GM13977 (cell line): ENCODE results near the gene LCE1A.

Source experiments
- DNase-seq: peaks from one replicate; pipeline ENCODE4 v3.0.0; 2012; ENCODE audit warnings: low spot score
- in situ Hi-C: fragments of 300-500 bp; cut with MboI; formaldehyde crosslinking; loops from one replicate; pipeline ENCODE4 v1.12.0; 2022; ENCODE audit warnings: low sequenced_read_pairs, low pct_unique_long_range_greater_than_20kb, mixed read lengths, inconsistent platforms; ENCODE audit not compliant: unreplicated experiment
- TF ChIP-seq, protein P1 (sequence below): IDR thresholded peaks from 2 replicates; pipeline ENCODE4 v1.5.1; 2012; ENCODE audit warnings: mild to moderate bottlenecking, control low read depth; ENCODE audit not compliant: insufficient read depth; ENCODE audit errors: extremely low read depth, missing control alignments

Gene LCE1A, protein sequence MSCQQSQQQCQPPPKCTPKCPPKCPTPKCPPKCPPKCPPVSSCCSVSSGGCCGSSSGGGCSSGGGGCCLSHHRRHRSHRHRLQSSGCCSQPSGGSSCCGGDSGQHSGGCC

DNA sequence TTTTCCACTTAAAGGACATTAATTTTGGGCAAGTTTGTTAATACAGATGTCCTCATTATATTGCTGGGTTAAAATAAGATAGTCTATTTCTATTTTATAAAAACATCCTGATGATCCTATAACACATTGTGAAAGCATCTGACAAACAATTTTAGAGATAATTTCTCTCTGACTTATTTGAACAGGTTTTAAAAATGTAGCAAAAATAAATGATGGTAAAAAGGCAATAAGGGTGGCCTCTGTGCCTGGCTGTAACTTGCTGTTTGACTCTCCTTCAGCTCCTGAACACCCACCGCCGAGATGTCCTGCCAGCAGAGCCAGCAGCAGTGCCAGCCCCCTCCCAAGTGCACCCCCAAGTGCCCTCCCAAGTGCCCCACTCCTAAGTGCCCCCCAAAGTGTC lies at the start of gene LCE1A:
LCE1A (plus strand) TSS at position 301 of the 400 bp plus-strand sequence; CDS start at position 301, 0 bp downstream.
- TF ChIP-seq, protein P1, sequence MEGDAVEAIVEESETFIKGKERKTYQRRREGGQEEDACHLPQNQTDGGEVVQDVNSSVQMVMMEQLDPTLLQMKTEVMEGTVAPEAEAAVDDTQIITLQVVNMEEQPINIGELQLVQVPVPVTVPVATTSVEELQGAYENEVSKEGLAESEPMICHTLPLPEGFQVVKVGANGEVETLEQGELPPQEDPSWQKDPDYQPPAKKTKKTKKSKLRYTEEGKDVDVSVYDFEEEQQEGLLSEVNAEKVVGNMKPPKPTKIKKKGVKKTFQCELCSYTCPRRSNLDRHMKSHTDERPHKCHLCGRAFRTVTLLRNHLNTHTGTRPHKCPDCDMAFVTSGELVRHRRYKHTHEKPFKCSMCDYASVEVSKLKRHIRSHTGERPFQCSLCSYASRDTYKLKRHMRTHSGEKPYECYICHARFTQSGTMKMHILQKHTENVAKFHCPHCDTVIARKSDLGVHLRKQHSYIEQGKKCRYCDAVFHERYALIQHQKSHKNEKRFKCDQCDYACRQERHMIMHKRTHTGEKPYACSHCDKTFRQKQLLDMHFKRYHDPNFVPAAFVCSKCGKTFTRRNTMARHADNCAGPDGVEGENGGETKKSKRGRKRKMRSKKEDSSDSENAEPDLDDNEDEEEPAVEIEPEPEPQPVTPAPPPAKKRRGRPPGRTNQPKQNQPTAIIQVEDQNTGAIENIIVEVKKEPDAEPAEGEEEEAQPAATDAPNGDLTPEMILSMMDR: no peak
- DNase-seq: no peak
- in situ Hi-C loops: no loop called here

DNA sequence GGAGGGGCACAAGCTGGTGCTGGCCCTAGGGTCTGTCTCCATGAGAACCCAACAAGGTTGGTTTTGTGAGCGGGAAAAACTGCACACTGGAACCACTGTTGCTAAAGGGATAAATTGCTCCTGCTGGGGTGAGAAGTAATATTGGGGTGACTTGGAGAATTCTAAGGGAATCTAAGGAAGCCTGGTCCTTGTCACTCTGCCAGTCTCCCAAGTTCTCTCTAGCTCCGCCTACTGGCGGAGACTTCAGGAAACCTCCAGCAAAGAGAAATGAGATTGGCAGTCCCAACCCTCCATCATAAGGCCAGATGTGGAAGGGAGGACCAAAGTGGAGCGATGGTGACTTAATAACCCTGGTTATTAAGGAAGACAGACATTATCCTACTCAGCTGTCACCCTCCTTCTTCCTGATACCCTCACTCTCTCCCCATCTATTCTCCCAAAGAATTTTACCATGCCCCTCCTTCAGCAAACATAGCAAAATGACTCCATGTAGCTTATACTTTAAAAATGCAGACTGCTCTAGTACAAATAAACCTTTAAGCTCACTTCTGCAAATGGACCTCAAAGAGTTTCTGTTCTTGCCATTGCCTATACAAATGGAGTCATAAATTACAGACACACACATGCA lies 49.6 kb upstream of the LCE1A start:
- in situ Hi-C loops: no loop called here
- DNase-seq: peak; percentile 43
- TF ChIP-seq, protein P1: peak; percentile 49

DNA sequence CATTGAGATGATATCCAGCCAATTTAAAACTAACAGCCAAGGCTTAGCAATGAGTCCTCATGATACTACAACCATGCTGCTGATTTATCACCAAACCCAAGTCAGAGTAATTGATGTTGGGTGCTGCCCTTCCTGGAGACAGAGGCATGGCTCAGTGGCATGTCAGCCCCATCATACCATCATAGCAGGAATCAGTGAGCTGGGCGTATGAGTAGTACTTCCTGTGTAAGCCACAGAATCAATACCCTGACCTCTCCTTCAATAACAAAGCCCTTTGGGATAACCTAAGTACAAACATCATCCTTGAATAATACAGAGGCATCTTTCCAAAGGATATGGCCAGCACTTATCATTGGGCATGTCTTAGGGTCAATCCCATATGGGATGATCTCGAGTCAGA lies 44.2 kb upstream of the LCE1A start:
- no peak for DNase-seq
- TF ChIP-seq, protein P1: no peak
- in situ Hi-C loops: no loop called here

DNA sequence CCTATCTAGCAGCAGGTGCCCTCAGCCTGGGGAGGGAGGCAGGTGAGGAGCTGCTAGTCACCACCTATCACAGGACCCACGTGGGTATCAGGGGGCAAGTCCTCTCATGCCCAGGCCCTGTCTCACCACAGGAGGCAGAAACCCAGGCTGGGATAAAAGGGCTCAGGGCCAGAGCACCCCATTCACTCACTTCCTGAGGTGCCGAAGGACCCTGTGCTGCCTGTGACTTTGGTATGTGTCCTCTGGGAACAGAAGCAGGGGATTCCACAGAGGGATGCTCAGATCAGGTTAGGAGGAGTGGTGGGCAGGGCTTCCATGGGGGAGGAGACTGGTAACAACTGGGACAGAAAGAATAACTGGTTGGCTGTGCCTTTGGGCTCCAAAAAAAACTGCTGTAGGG lies 41.2 kb upstream of the LCE1A start, which contains the start of gene LCE1E:
LCE1E (plus strand) TSS at position 181 of the 400 bp plus-strand sequence. CDS start 1,043 bp downstream, outside the sequence.
- no peak for DNase-seq
- TF ChIP-seq, protein P1: no peak
- in situ Hi-C loops: no loop called here

DNA sequence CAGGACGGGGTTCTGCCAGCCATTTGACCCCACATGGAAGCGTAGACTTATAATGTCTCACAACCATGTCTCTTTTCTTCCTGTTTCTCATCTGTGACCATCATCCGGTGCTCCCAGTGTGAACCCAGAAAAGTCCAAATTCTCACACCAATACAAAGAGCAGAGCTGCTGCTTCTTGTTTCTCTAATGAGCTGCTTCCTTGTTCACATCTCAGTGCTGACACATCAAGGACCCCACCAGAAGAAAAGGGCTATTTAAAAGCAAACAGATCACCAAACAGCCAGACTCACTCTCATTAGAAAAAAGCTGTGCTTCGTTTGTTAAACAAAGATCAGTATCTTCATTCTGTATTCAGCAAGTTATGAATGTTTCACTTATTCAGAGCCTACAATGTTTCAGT lies 31.6 kb upstream of the LCE1A start:
- TF ChIP-seq, protein P1: no peak
- DNase-seq: no peak
- in situ Hi-C loops: no loop called here

DNA sequence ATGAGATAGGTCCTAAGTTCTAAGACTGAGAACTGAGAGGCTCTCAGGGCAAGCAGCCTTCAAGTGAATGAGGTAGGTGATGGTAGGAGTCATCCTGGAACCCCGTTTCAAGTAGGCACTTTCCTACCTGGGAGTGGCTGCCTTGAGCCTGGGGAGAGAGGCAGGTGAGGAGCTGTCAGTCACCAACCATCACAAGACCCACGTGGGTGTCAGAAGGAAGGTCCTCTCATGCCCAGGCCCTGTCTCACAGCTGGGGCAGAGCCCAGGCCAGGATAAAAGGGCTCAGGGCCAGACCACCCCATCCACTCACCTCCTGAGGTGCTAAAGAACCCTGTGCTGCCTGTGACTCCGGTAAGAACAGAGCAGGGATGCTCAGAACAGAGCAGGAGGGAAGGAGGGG lies 30.9 kb upstream of the LCE1A start, which contains the start of gene LCE1D:
LCE1D (plus strand) TSS at position 301 of the 400 bp plus-strand sequence. CDS start 1,074 bp downstream, outside the sequence.
- in situ Hi-C loops: no loop called here
- DNase-seq: no peak

More for the DNA sequence above, 30.9 kb upstream of the LCE1A start, which contains the start of gene LCE1D:
- TF ChIP-seq, protein P1: no peak
